Measurements from ENCODE around the gene MYCBP2.

DNA sequence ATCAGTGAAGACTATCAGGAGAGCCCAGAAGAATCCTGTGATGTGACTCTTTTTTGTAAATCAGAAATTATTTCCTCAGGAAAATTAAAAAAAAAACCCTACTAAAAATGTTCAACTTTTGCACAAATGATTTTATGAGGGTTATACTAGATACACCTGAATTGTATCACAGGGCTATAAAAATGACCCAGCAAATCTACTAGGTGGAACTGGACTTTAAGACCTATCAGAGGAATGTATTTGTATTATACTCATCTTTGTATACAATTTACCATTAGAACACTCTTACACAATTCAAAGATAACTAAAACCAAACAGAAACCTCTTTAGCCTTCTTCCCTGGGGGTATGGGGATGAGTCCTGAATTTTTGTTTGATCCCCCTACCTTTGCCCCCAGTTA lies 307.1 kb downstream of the MYCBP2 start:
- TF ChIP-seq POLR2A (IDR thresholded peaks at IDR 0.05; ENCODE audit: low read length): no peak
- TF ChIP-seq, protein P1, sequence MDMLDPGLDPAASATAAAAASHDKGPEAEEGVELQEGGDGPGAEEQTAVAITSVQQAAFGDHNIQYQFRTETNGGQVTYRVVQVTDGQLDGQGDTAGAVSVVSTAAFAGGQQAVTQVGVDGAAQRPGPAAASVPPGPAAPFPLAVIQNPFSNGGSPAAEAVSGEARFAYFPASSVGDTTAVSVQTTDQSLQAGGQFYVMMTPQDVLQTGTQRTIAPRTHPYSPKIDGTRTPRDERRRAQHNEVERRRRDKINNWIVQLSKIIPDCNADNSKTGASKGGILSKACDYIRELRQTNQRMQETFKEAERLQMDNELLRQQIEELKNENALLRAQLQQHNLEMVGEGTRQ (IDR thresholded peaks at IDR 0.05): no peak
- TF ChIP-seq, protein P2, sequence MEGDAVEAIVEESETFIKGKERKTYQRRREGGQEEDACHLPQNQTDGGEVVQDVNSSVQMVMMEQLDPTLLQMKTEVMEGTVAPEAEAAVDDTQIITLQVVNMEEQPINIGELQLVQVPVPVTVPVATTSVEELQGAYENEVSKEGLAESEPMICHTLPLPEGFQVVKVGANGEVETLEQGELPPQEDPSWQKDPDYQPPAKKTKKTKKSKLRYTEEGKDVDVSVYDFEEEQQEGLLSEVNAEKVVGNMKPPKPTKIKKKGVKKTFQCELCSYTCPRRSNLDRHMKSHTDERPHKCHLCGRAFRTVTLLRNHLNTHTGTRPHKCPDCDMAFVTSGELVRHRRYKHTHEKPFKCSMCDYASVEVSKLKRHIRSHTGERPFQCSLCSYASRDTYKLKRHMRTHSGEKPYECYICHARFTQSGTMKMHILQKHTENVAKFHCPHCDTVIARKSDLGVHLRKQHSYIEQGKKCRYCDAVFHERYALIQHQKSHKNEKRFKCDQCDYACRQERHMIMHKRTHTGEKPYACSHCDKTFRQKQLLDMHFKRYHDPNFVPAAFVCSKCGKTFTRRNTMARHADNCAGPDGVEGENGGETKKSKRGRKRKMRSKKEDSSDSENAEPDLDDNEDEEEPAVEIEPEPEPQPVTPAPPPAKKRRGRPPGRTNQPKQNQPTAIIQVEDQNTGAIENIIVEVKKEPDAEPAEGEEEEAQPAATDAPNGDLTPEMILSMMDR (IDR thresholded peaks at IDR 0.05): no peak
- TF ChIP-seq, protein P3, sequence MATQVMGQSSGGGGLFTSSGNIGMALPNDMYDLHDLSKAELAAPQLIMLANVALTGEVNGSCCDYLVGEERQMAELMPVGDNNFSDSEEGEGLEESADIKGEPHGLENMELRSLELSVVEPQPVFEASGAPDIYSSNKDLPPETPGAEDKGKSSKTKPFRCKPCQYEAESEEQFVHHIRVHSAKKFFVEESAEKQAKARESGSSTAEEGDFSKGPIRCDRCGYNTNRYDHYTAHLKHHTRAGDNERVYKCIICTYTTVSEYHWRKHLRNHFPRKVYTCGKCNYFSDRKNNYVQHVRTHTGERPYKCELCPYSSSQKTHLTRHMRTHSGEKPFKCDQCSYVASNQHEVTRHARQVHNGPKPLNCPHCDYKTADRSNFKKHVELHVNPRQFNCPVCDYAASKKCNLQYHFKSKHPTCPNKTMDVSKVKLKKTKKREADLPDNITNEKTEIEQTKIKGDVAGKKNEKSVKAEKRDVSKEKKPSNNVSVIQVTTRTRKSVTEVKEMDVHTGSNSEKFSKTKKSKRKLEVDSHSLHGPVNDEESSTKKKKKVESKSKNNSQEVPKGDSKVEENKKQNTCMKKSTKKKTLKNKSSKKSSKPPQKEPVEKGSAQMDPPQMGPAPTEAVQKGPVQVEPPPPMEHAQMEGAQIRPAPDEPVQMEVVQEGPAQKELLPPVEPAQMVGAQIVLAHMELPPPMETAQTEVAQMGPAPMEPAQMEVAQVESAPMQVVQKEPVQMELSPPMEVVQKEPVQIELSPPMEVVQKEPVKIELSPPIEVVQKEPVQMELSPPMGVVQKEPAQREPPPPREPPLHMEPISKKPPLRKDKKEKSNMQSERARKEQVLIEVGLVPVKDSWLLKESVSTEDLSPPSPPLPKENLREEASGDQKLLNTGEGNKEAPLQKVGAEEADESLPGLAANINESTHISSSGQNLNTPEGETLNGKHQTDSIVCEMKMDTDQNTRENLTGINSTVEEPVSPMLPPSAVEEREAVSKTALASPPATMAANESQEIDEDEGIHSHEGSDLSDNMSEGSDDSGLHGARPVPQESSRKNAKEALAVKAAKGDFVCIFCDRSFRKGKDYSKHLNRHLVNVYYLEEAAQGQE (IDR thresholded peaks at IDR 0.05): no peak
